GM12801 (cell line): ENCODE measurements around the gene UBB.

Experiments
- TF ChIP-seq, protein P1 (sequence below): IDR thresholded peaks from one replicate; pipeline ENCODE4 v1.5.1; 2011; ENCODE audit warnings: control low read depth; ENCODE audit not compliant: insufficient read length; ENCODE audit errors: extremely low read depth

UBB gene

DNA sequence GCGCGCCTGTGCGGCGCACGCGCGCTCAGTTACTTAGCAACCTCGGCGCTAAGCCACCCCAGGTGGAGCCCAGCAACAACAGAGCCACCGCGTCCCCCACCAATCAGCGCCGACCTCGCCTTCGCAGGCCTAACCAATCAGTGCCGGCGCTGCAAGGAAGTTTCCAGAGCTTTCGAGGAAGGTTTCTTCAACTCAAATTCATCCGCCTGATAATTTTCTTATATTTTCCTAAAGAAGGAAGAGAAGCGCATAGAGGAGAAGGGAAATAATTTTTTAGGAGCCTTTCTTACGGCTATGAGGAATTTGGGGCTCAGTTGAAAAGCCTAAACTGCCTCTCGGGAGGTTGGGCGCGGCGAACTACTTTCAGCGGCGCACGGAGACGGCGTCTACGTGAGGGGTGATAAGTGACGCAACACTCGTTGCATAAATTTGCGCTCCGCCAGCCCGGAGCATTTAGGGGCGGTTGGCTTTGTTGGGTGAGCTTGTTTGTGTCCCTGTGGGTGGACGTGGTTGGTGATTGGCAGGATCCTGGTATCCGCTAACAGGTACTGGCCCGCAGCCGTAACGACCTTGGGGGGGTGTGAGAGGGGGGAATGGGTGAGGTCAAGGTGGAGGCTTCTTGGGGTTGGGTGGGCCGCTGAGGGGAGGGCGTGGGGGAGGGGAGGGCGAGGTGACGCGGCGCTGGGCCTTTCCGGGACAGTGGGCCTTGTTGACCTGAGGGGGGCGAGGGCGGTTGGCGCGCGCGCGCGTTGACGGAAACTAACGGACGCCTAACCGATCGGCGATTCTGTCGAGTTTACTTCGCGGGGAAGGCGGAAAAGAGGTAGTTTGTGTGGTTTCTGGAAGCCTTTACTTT, at the start of gene UBB:
UBB (plus strand) TSS at position 452 of the 856 bp plus-strand sequence. CDS start 817 bp downstream, outside the sequence.
- TF ChIP-seq, protein P1, sequence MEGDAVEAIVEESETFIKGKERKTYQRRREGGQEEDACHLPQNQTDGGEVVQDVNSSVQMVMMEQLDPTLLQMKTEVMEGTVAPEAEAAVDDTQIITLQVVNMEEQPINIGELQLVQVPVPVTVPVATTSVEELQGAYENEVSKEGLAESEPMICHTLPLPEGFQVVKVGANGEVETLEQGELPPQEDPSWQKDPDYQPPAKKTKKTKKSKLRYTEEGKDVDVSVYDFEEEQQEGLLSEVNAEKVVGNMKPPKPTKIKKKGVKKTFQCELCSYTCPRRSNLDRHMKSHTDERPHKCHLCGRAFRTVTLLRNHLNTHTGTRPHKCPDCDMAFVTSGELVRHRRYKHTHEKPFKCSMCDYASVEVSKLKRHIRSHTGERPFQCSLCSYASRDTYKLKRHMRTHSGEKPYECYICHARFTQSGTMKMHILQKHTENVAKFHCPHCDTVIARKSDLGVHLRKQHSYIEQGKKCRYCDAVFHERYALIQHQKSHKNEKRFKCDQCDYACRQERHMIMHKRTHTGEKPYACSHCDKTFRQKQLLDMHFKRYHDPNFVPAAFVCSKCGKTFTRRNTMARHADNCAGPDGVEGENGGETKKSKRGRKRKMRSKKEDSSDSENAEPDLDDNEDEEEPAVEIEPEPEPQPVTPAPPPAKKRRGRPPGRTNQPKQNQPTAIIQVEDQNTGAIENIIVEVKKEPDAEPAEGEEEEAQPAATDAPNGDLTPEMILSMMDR, result no peak

DNA sequence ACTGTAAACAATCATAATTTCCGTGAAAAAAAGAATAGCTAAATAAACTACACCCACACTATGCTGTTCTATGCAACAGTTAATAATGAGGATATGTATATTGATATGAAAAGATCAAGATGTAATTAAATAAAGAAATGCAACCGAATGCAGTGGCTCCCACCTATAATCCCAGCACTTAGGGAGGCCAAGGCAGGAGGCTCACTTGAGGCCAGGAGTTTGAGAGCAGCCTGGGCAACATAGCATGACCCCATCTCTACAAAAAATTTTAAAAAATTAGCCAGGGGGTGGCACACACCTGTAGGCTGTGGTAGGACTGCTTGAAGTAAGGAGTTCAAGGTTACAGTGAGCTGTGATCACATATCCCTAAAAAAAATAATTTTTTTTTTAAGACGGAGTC, 42.5 kb upstream of the UBB start:
- TF ChIP-seq, protein P1, result no peak

DNA sequence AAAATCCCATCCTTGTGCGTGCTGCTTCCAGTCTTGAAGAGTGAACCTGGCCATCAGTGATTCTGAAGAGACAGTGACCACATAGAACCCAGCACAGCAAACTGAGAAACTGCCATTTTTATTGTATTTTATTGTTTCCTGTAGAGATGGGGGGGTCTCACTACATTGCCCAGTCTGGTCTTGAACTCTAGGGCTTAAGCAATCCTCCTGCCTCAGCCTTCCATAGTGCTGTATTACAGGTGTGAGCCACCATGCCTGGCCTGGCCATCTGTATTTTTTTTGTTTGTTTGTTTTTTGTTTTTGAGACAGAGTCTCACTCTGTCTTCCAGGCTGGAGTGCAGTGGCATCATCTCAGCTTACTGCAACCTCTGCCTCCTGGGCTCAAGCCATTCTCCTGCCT, 41.5 kb upstream of the UBB start:
- TF ChIP-seq, protein P1, result no peak

GRCh38 chr17:16339959-16340358, 40.9 kb upstream of the UBB start:
- TF ChIP-seq, protein P1, result no peak

DNA sequence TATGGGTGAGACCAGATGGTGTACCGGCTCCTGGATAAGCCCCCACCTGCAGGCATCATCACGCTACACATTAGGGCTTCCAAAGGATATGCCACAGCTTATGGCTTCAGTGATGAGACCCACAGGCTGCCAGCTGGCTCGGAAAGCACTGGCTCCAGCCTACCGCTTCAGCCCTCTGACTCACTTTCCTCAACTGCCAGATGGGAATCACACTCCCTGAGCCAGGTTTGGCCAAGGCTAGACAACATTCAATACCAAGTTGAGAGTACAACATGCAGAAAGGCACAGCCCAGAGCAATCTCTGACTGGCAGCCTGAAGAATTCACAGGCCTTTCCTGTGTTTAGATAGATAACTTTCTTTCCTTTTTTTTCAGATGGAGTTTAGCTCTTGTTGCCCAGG, 37.9 kb upstream of the UBB start:
- TF ChIP-seq, protein P1, result no peak

DNA sequence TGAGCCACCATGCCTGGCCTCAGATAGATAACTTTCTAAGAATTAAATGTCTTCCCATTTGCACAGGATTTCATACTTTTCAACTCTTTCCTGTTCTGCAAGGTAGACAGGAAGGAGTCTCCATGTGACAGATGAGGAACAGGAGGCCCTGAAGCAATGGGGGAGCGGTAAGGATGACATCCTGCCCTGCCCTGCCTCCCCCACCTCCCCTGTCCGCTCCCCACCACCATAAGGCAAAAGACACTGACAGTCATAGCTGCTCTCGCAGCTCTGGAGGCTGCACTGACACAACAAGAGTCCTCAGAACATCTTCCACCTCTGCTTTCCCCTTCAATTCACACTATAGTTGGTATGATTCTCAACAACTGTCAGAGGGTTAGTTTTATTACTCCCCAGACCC, 37.3 kb upstream of the UBB start:
- TF ChIP-seq, protein P1, result no peak

GRCh38 chr17:16345565-16345964, 35.3 kb upstream of the UBB start:
- TF ChIP-seq, protein P1, result no peak
